ENCODE measurements around the gene SYNE2.

DNA sequence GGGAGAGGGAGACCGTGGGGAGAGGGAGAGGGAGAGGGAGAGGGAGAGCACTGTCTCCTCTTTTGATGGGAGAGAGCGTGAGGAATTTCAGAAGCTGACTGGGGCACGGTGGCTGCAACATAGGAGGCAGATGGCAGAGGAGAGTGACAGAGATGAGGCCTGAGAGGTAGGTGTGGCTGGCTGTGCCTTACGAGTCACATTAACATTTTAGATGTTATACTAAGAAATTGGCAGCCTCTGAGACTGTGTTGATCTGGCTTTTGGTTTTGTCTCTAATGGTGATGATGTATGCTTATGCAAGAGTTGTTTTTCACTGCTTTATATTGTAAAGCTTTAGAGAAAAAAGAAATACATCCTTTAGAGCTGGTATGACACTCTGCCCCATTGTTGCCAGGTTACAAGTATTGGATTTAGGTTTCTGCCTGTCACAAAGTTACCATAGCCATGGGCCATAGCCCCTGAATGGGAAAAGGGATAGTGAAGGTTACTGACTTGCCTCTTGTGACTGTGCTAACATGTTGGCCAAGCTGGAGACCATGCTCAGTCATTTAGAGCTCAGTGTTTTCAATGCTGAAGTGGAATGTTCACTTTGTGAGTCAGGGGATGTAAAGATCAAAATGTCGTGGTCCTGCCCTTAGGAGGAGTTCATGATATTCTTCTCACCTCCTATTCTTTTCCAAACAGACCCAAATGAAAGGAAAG lies 186.2 kb downstream of the SYNE2 start:
- TF ChIP-seq, protein P1, sequence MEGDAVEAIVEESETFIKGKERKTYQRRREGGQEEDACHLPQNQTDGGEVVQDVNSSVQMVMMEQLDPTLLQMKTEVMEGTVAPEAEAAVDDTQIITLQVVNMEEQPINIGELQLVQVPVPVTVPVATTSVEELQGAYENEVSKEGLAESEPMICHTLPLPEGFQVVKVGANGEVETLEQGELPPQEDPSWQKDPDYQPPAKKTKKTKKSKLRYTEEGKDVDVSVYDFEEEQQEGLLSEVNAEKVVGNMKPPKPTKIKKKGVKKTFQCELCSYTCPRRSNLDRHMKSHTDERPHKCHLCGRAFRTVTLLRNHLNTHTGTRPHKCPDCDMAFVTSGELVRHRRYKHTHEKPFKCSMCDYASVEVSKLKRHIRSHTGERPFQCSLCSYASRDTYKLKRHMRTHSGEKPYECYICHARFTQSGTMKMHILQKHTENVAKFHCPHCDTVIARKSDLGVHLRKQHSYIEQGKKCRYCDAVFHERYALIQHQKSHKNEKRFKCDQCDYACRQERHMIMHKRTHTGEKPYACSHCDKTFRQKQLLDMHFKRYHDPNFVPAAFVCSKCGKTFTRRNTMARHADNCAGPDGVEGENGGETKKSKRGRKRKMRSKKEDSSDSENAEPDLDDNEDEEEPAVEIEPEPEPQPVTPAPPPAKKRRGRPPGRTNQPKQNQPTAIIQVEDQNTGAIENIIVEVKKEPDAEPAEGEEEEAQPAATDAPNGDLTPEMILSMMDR (IDR thresholded peaks at IDR 0.05 in 2 of 3, conservative IDR thresholded peaks at IDR 0.05 in 1 of 3; ENCODE audit: control insufficient read depth in 2 of 3, extremely low read depth in 1 of 3, insufficient read depth in 1 of 3, low read depth in 3 of 3, low read length in 3 of 3), result no peak
- TF ChIP-seq BHLHE40 (IDR thresholded peaks at IDR 0.05; ENCODE audit: borderline replicate concordance in 1 of 2, low read depth in 2 of 2, low read length in 1 of 2), result no peak
- TF ChIP-seq, protein P2, sequence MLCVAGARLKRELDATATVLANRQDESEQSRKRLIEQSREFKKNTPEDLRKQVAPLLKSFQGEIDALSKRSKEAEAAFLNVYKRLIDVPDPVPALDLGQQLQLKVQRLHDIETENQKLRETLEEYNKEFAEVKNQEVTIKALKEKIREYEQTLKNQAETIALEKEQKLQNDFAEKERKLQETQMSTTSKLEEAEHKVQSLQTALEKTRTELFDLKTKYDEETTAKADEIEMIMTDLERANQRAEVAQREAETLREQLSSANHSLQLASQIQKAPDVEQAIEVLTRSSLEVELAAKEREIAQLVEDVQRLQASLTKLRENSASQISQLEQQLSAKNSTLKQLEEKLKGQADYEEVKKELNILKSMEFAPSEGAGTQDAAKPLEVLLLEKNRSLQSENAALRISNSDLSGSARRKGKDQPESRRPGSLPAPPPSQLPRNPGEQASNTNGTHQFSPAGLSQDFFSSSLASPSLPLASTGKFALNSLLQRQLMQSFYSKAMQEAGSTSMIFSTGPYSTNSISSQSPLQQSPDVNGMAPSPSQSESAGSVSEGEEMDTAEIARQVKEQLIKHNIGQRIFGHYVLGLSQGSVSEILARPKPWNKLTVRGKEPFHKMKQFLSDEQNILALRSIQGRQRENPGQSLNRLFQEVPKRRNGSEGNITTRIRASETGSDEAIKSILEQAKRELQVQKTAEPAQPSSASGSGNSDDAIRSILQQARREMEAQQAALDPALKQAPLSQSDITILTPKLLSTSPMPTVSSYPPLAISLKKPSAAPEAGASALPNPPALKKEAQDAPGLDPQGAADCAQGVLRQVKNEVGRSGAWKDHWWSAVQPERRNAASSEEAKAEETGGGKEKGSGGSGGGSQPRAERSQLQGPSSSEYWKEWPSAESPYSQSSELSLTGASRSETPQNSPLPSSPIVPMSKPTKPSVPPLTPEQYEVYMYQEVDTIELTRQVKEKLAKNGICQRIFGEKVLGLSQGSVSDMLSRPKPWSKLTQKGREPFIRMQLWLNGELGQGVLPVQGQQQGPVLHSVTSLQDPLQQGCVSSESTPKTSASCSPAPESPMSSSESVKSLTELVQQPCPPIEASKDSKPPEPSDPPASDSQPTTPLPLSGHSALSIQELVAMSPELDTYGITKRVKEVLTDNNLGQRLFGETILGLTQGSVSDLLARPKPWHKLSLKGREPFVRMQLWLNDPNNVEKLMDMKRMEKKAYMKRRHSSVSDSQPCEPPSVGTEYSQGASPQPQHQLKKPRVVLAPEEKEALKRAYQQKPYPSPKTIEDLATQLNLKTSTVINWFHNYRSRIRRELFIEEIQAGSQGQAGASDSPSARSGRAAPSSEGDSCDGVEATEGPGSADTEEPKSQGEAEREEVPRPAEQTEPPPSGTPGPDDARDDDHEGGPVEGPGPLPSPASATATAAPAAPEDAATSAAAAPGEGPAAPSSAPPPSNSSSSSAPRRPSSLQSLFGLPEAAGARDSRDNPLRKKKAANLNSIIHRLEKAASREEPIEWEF (IDR thresholded peaks at IDR 0.05; ENCODE audit: insufficient replicate concordance, low read depth, low read length), result no peak
- no peak for TF ChIP-seq PAX8 (IDR thresholded peaks at IDR 0.05)
- TF ChIP-seq ELK1 (IDR thresholded peaks at IDR 0.05; ENCODE audit: low read depth, low read length), result no peak
- TF ChIP-seq BACH1 (IDR thresholded peaks at IDR 0.05; ENCODE audit: borderline replicate concordance), result no peak
- TF ChIP-seq, protein P3, sequence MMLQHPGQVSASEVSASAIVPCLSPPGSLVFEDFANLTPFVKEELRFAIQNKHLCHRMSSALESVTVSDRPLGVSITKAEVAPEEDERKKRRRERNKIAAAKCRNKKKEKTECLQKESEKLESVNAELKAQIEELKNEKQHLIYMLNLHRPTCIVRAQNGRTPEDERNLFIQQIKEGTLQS (IDR thresholded peaks at IDR 0.05; ENCODE audit: borderline replicate concordance, extremely low read depth, low read depth, low read length), result no peak
- TF ChIP-seq TCF7 (IDR thresholded peaks at IDR 0.05; ENCODE audit: borderline replicate concordance), result no peak
- no peak for TF ChIP-seq NFYB (IDR thresholded peaks at IDR 0.05; ENCODE audit: insufficient read depth, low read depth, low read length)
- TF ChIP-seq, protein P4, sequence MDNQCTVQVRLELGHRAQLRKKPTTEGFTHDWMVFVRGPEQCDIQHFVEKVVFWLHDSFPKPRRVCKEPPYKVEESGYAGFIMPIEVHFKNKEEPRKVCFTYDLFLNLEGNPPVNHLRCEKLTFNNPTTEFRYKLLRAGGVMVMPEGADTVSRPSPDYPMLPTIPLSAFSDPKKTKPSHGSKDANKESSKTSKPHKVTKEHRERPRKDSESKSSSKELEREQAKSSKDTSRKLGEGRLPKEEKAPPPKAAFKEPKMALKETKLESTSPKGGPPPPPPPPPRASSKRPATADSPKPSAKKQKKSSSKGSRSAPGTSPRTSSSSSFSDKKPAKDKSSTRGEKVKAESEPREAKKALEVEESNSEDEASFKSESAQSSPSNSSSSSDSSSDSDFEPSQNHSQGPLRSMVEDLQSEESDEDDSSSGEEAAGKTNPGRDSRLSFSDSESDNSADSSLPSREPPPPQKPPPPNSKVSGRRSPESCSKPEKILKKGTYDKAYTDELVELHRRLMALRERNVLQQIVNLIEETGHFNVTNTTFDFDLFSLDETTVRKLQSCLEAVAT (IDR thresholded peaks at IDR 0.05), result no peak
- no peak for TF ChIP-seq POLR2AphosphoS5 (IDR thresholded peaks at IDR 0.05; ENCODE audit: low read length)
- no peak for TF ChIP-seq ZNF24 (IDR thresholded peaks at IDR 0.05)
- no peak for TF ChIP-seq POLR2A (IDR thresholded peaks at IDR 0.05; ENCODE audit: low read depth, low read length)
